Activated T-cell treated with anti-CD3 and anti-CD28 coated beads for 48 hours (primary cell): Measurements from ENCODE around the gene TMEM44.
"Not testable (repeated sequence)": the region's sequence is repeated elsewhere in the genome, so short reads cannot be mapped to it uniquely, and the experiment has no call there.

ENCODE experiments used
- DNase-seq: peaks from one replicate; pipeline ENCODE4 v3.0.0-alpha.2; 2020; ENCODE audit warnings: low read depth

Gene TMEM44

DNA sequence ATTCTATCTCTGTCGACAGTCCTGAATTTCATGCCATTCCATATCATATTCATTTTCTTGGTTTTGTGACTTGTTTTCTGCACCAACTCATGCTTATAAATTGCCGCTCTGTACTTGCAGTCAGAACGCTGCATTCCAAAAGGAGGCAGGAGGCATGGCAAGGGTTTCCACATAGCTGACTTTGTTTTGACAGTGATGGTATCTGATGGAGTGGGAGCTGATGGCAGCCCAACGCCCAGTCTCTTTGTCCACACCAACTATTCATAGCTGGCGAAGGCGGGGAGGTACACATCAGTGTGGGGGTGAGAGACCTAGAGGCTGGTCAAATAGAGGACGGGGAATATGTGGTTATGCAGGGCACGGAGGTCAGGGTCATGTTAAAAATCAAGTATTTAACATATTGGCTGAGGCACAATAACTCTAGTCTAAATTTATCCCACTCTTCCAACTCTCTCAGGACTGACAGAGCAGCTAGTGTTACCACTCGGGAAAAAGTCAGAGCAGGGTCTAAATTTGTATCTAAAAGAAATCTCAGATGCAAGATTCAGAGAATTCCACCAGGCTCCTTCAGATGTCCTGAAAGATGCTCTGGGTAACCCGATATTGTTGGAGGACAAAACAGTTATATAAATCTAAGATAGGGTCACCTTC, 78.6 kb downstream of the TMEM44 start:
- no peak for DNase-seq

DNA sequence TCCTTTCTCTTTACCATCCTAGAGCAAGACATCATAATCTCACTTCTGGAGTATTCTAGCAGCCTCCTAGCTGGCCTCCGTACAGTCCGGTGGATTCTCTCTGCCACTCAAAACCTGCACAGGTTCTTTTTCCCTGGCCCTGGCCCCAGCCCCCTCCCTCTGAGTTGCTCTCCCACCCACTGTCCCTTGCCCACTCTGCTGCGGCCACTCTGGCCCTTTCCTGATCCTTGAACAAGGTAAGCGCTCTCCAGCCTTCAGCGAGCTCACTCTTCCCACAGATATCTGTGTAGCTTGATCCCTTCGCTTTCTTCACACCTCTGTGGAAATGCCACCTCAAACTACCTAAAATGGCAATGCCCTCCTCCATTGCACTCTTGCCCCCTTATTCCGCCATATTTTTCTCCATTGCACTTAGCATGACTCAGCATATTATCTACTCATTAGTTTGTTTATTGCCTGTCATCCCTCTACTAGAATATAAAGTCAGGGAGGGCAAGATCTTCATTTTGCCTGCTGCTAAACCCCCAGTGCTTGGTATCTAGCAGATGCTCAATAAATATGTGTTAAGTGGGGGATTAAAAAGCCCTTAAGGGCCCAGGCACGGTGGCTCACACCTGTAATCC, 80.8 kb downstream of the TMEM44 start:
- DNase-seq, result no peak

DNA sequence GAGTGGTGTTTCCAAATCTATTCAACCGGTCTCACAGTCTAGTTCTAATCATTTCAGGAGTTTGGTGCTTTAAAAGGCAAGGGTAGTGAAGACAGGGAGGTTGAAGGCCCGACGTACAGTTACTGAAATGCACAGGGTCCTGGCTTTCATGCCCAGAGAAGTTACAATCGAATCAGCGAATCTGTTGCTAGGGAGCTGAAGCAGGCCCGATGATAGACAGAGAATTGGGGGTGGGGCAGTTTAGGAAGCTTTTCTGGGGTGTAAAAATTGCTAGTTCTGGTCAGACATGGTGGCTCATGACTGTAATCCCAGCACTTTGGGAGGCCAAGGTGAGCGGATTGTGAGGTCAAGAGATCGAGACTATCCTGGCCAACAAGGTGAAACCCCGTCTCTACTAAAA, 83.4 kb downstream of the TMEM44 start:
- no peak for DNase-seq

DNA sequence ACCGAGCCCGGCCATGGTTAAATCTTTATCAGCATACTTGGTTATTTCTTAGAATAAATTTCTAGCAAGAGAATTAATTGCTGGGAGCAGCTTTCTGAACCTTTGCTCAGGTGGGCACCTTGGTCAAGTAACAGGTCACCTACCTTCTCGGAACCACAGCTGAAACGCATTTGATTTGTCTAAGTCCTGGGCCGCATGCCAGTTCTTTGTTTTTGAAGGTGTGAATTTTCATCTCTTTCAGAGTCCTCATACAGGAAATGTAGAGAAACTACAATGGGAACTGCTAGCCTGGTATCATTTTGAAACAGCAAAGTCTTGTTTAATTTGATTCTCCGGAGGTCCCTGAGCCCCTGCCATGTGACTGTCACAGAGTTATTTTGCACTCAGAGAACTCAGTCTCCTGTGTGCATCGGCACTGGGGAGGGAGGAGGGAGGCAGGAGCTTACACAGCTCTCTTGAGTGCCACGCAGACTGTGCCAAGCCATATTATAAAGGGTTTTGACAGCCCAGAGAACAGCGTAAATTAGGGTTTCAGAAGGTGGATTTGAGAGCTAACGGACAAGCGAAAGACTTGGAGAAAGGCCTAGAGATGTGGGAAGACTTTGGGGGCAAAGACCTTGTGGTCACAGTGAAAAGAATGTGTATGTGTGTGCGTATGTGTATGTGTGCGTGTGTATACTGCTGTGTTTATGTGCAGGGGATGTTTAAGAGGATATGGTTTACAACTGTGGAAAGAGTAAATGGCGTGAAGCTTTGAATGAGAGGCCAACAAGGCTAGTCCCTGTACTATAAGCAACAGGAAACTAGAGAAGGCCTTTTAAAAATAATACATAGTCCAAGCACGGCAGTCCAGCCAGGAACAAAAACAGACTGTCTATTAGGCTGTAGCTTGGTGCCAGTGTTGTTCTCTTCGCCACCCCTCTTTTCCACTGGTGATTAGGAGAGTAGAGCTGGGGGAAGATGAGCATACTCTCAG, 84.6 kb downstream of the TMEM44 start:
- no peak for DNase-seq

DNA sequence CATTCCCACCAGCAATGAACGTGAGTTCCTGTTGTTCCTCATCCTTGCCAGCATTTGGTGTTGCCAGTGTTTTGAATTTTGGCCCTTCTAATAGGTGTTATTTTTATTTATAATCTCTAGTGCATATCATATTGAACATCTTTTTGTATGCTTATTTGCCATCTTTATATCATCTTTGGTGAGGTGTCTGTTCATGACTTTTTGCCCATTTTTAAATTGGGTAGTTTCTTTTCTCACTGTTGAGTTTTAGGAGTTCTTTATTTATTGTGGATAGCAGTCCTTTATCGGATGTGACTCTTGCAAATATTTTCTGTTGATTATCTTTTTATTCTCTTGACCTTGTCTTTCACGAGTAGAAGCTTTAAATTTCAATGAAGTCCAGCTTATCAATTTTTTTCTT, 86.2 kb downstream of the TMEM44 start:
- DNase-seq, result no peak

DNA sequence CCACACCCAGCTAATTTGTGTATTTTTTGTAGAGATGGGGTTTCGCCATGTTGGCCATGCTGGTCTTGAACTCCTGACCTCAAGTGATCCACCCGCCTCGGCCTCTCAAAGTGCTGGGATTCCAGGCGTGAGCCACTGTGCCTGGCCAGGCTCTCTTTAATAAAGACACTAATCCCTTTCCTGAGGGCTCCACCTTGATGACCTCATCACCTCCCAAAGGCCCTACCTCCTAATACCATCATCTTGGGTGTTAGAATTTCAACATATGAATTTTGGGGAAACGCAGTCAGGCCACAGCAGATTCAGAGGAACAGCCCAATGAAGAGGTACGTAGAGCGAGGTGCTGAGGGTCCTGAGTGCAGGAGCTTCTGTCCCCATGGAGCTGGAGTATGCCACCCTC, 87.7 kb downstream of the TMEM44 start:
- not testable (repeated sequence) for DNase-seq

DNA sequence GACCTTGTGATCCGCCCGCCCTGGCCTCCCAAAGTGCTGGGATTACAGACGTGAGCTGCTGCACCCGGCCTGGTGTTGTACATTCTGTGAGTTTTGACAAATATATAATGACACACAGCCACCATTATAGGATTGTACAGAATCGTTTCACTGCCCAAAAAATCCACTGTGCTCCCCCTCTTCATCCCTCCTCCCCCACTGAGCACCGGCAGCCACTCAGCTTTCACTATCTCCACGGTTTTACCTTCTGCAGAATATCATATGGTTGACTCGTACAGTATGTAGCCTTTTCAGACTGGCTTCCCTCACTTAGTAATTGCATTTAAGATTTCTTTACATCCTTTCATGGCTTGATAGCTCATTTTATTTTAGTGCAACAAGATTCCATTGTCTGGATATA, 89.7 kb downstream of the TMEM44 start:
- no peak for DNase-seq

DNA sequence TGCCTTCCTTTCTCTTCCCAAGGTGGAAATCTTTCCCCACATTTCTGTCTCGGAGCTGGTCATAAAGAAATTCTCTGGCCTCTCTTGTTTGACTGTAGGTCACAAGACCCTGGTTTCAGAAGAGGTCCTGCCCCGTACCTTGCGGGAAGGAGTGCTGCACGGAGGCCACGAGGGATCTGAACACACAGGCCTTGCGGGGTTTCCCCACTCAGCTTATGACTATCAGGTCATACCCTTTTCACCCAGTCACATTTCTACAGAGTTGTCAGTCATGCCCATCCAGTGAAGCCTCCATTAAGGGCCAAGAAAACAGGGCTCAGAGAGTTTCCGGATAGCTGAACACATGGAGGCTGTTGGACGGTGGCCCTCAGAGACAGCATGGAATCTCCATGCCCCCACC, 91.7 kb downstream of the TMEM44 start:
- no peak for DNase-seq

DNA sequence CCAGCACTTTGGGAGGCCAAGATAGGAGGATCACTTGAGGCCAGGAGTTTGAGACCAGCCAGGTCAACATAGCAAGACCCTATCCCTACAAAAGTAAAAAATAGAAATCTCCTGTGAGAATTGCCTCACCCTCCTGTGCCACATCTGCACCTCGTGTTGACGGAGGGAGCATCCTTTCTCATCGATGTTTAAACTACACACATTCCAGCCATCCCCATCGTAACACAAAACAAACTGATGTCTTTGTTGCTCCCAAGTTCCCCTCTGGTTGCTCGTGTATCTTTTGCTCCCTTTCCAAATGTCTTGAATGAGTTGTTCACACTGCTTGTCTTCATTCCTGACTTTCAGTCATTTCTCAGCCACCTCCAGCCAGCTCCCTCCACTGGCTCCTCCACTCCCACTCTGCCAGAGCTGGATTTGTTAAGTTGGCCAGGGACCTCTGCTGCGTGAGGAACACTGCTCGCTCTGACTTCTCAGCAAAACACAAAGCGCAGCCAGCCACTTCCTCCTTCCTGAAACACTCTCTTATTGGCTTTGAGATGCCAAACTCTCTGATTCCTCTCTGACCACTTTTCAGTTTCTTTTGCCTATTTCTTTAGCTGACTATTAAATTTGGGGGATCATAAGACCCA, 92.8 kb downstream of the TMEM44 start:
- no peak for DNase-seq

DNA sequence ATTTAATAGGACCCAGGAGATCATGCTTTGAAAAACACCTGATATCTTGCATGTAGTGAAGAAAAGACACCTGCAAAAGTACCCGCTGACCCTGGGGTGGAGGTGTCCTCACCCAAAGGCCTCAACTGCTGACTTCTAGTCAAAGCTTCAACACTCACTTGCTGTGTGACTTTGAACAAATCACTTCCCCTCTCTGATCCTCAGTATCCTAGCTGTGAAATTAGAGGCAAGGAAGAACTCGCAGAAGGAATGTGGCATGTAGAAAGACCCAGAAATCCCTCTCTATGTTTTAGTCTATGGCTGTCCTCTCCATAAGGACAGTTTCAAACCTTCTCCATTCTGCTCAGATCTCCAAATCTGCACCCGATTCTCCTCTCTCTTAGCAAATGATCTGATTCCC, 93.7 kb downstream of the TMEM44 start:
- no peak for DNase-seq

DNA sequence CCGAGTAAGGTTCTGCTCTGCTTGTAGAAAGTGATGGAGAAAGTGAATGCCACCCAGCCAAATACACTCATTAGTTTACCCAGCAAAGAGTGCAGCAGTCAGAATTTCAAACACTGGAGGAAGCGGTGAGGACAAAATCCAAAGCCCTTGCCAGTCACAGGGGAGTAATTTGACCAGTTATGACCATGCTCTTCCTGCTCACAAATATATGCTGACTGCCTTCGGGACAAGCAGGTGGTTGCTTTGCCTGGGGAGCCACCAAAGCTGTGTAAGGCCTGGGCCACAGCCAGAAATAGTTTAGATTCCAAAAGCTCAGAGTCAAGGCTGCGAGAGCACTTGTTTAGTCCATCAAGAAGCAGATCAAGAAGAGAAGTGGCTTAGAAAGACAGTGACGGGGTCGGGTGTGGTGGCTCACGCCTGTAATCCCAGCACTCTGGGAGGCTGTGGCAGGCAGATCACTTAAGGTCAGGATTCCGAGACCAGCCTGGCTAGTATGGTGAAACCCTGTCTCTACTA, 95.4 kb downstream of the TMEM44 start:
- DNase-seq, result no peak
